SW480 (cell line): Measurements from ENCODE around the gene C17orf100.

Experiments
- DNase-seq: peaks from one replicate; pipeline ENCODE4 v3.0.0-alpha.2; 2016; ENCODE audit warnings: low spot score

The C17orf100 gene

GRCh38 chr17:6695051-6695450 is 43.5 kb downstream of the C17orf100 start:
- no peak for DNase-seq

- DNase-seq, result no peak
Measured at GRCh38 chr17:6695565-6695964, 44.0 kb downstream of the C17orf100 start.

GRCh38 chr17:6696906-6697305 is 45.3 kb downstream of the C17orf100 start:
- no peak for DNase-seq

GRCh38 chr17:6698004-6698403 is 46.4 kb downstream of the C17orf100 start:
- no peak for DNase-seq

- no peak for DNase-seq
Measured at GRCh38 chr17:6699997-6700947, 48.7 kb downstream of the C17orf100 start.

GRCh38 chr17:6700948-6701307 is 49.4 kb downstream of the C17orf100 start:
- DNase-seq, result no peak

- no peak for DNase-seq
Measured at GRCh38 chr17:6701719-6702118, 50.2 kb downstream of the C17orf100 start.

GRCh38 chr17:6702567-6703215 is 51.1 kb downstream of the C17orf100 start:
- no peak for DNase-seq
